ENCODE data around the gene HOXB8.

HOXB8 gene

GRCh38 chr17:48593840-48594537 lies 21.1 kb downstream of the HOXB8 start:
- TF ChIP-seq, protein P1, sequence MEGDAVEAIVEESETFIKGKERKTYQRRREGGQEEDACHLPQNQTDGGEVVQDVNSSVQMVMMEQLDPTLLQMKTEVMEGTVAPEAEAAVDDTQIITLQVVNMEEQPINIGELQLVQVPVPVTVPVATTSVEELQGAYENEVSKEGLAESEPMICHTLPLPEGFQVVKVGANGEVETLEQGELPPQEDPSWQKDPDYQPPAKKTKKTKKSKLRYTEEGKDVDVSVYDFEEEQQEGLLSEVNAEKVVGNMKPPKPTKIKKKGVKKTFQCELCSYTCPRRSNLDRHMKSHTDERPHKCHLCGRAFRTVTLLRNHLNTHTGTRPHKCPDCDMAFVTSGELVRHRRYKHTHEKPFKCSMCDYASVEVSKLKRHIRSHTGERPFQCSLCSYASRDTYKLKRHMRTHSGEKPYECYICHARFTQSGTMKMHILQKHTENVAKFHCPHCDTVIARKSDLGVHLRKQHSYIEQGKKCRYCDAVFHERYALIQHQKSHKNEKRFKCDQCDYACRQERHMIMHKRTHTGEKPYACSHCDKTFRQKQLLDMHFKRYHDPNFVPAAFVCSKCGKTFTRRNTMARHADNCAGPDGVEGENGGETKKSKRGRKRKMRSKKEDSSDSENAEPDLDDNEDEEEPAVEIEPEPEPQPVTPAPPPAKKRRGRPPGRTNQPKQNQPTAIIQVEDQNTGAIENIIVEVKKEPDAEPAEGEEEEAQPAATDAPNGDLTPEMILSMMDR (IDR thresholded peaks at IDR 0.05), result peak; percentile 96

DNA sequence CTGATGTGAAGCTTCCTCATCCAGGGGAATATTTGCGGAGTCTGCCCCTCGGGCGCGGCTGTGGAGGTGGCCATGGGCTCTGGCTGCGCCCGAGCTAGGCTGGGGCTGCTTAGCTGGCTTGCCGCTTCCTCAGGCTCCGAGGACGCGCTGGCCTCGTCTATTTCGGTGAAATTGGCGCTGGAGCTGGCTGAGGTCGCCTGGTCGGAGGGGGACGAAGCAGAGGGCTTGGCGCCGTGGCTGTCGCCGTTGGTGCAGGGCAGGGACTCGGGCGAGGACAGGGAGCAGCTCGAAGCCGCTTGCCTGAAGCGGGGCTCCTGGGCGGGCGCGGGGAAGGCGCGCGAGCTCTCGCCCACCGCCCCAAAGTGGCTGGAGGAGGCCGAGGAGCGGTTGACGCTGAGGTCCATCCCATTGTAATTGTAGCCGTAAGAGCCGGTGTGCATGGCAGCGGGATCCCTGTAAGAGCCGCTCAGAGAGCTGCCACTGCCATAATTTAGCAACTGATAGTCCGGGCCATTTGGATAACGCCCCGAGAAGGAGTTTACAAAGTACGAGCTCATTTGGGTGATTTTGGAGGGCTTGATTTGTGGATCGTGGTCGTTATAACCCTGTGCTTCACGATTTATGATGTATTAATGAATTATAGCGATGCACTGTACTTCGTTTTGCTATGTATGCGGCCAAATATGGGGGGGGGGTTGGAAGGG lies 21.8 kb downstream of the HOXB8 start, which contains the start of gene HOXB5:
TSS of gene HOXB5 (minus strand) at position 654 of the 704 bp plus-strand sequence. CDS start at position 557, 97 bp downstream.
- TF ChIP-seq, protein P1 (IDR thresholded peaks at IDR 0.05), result no peak

GRCh38 chr17:48592577-48592976 lies 22.5 kb downstream of the HOXB8 start:
- TF ChIP-seq, protein P1 (IDR thresholded peaks at IDR 0.05), result no peak

GRCh38 chr17:48592057-48592514 lies 23.0 kb downstream of the HOXB8 start:
- TF ChIP-seq, protein P1 (IDR thresholded peaks at IDR 0.05), result no peak

DNA sequence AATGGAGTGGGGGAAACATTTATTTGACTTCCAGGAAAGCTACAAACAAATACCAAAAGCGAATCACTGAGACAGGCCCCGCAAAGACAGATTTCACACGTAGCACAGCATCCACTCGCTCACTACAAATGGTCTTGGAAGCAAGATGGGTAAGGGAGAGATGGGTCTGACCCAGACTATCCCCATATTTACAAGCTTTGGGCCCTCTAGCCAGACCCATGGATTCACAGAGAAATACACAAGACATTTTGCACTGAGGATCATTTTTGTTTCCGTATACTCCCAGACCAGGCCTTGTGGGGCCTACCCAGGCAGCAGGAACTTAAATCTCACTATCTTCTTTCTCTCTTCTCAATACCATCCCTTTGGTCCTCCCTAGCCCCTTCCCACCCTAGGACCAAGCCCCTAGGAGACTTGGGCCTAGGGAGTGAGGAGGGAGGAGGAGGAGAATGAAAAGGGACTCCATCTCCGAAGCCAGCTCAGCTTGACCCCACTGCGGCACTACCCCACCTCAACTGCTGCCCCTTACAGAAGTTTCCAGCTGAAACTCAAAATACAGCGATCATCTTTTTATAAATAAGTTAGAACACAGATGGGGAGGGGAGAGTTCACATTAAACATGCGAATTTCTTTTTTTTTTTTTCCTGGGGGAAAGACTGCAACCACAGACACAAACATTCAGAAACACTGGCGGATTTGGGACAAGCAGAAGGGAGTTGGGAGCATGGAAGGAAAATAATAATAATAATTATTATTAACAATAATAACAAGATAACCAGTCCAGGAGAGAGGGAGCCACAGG lies 23.6 kb downstream of the HOXB8 start:
- TF ChIP-seq, protein P1 (IDR thresholded peaks at IDR 0.05), result no peak

DNA sequence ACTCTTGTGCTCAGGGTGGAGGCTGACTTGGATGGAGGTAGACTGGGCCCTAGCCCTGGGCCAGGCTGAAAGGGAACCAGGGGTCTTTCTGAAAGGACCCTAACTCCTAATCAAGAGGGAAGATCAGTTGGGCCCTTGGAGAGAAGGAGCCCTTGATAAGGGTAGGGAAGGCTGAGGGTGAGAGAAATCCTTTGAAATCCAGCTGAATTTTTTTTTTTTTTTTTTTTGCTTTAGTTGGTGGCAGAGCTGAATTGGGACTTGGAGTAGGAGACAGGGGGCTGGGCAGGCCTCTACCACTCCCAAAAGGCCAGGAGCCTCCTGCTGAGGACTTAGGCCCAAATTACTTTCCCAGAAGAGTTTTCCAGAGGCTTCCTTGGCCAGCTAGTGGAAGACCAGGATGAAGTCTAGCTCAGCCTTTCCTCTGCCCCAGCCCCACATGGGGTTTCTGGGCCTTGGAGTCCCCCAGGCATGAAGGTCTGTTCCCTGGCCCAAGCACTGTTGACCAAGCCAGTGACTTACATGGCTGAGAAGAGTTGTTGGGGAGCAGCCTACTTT lies 24.4 kb downstream of the HOXB8 start:
- TF ChIP-seq, protein P1 (IDR thresholded peaks at IDR 0.05), result no peak

All from LNCAP (cell line).